SH-SY5Y (cell line): Measurements from ENCODE around the gene ERGIC1.

ENCODE experiments used
- GATA2 ChIP-seq: IDR thresholded peaks from 2 replicates; pipeline ENCODE4 v1.6.1; 2011; ENCODE audit warnings: mild to moderate bottlenecking, low read depth, low read length
- GATA3 ChIP-seq: IDR thresholded peaks from 2 replicates; pipeline ENCODE4 v1.6.1; 2011; ENCODE audit warnings: low read depth, mild to moderate bottlenecking, low read length, moderate library complexity

DNA sequence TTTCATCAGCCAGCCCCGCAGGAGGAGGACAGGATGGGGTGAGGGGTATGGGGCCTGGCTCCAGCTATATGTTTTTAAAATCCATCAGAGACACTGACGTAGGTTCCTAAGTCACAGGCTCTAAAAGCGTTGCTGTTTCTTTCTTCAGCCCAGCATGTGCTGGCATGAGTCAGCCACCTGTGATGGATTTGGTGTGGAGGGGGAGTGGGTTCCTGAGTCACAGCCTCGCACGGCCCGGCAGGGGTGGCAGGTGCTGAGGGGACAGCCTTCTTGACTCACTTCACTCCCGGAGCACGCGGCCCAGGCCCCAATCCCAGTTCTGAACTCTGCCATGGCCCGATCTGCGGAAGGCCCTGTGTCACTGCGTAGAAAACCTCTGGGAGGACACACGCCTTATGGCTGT is 86.4 kb downstream of the ERGIC1 start:
- TF ChIP-seq GATA2 (no peak), GATA3 (no peak)
